ENCODE data around the gene THOC5. TPM values are rescaled to one million over a fixed set of nuclear protein-coding genes. Genes with fewer than 3 reads are reported as not detected.

THOC5 gene
- total and polyA plus RNA-seq, 9 donors = 26.2 to 51.6 (median 33.5) TPM

DNA sequence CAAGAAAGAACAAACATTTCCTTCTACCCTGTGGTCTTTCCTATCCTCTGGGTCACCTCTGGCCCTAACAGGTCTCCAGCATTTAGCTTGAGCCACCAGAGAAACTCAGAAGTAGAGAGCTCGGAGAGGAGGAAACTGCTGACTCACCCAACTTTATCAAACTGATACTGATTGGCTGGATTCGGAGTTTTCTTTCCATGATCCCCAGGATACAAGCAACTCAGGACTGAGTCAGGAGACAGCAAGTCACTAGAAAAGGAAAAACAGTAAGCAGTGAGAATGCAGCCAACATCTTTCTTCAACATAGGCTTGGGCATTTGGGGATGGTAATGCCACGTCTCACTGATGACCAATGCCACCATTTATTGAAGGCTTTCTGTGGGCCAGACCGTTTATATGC is 32.7 kb downstream of the THOC5 start:
- Histone ChIP-seq H3K4me1 (ENCODE audit: insufficient read depth) (no peaks in the 10 kb centered on the region), H3K27ac (no peak overlapping the region), H3K4me3 (no peak overlapping the region), H3K36me3 (no peaks in the 10 kb centered on the region), H3K9me3 (no peaks in the 10 kb centered on the region), H3K27me3 (no peaks in the 10 kb centered on the region)
- DNase-seq = no peak
- 54 to 68% (median 67%) methylated on average over 4 of the region's 4 CpGs for WGBS, 3 donors
- TF ChIP-seq EP300 (IDR thresholded peaks at IDR 0.05) = no peak
- TF ChIP-seq POLR2A (IDR thresholded peaks at IDR 0.05) = no peak
- TF ChIP-seq, protein P1, sequence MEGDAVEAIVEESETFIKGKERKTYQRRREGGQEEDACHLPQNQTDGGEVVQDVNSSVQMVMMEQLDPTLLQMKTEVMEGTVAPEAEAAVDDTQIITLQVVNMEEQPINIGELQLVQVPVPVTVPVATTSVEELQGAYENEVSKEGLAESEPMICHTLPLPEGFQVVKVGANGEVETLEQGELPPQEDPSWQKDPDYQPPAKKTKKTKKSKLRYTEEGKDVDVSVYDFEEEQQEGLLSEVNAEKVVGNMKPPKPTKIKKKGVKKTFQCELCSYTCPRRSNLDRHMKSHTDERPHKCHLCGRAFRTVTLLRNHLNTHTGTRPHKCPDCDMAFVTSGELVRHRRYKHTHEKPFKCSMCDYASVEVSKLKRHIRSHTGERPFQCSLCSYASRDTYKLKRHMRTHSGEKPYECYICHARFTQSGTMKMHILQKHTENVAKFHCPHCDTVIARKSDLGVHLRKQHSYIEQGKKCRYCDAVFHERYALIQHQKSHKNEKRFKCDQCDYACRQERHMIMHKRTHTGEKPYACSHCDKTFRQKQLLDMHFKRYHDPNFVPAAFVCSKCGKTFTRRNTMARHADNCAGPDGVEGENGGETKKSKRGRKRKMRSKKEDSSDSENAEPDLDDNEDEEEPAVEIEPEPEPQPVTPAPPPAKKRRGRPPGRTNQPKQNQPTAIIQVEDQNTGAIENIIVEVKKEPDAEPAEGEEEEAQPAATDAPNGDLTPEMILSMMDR (IDR thresholded peaks at IDR 0.05) = no peak
- intact Hi-C loops (cut with DNase I) = loop anchor here in 1 of 4 donors (10.0 kb wide), 1 partner anchor 126 kb away; no protein-coding TSS in a partner anchor

- TF ChIP-seq, protein P1 (IDR thresholded peaks at IDR 0.05) = no peak
- no peak for TF ChIP-seq EP300 (IDR thresholded peaks at IDR 0.05)
- TF ChIP-seq POLR2A (IDR thresholded peaks at IDR 0.05) = no peak
- intact Hi-C loops (cut with DNase I) = loop anchor here in 2 of 4 donors (10.0 kb wide), 1 partner anchor 125 kb away; no protein-coding TSS in a partner anchor
Measured at GRCh38 chr22:29519996-29520395, 33.6 kb downstream of the THOC5 start.

GRCh38 chr22:29518427-29518826 is 35.1 kb downstream of the THOC5 start:
- TF ChIP-seq, protein P1 (IDR thresholded peaks at IDR 0.05) = no peak
- TF ChIP-seq EP300 (IDR thresholded peaks at IDR 0.05) (no peak), POLR2A (IDR thresholded peaks at IDR 0.05) (no peak)
- H3K9me3 ChIP-seq = no peaks in the 10 kb centered on the region
- DNase-seq = no peak
- intact Hi-C loops (cut with DNase I) = loop anchor here in 1 of 4 donors (10.0 kb wide), 1 partner anchor 124 kb away; no protein-coding TSS in a partner anchor
- no peak overlapping the region for H3K27ac ChIP-seq
- H3K4me3 ChIP-seq = no peak overlapping the region
- whole genome bisulfite sequencing, 3 donors = 88 to 92% (median 91%) methylated on average over 4 to 5 of the region's 5 CpGs
- no peaks in the 10 kb centered on the region for H3K4me1 ChIP-seq (ENCODE audit: insufficient read depth)
- no peaks in the 10 kb centered on the region for H3K36me3 ChIP-seq
- no peaks in the 10 kb centered on the region for H3K27me3 ChIP-seq

More at GRCh38 chr22:29519996-29520395, 33.6 kb downstream of the THOC5 start:
- Histone ChIP-seq H3K27me3 (no peaks in the 10 kb centered on the region), H3K36me3 (no peaks in the 10 kb centered on the region), H3K4me3 (no peak overlapping the region), H3K27ac (no peak overlapping the region), H3K9me3 (no peaks in the 10 kb centered on the region), H3K4me1 (ENCODE audit: insufficient read depth) (no peaks in the 10 kb centered on the region)
- 89 to 100% (median 93%) methylated on average over 1 of the region's 1 CpG for WGBS, 3 donors
- DNase-seq = no peak

GRCh38 chr22:29517215-29517908 is 36.2 kb downstream of the THOC5 start:
- TF ChIP-seq EP300 (IDR thresholded peaks at IDR 0.05) (no peak), POLR2A (IDR thresholded peaks at IDR 0.05) (no peak)
- TF ChIP-seq, protein P1 (IDR thresholded peaks at IDR 0.05) = no peak
- no peaks in the 10 kb centered on the region for H3K9me3 ChIP-seq
- no peak overlapping the region for H3K27ac ChIP-seq
- 56 to 72% (median 67%) methylated on average over 5 of the region's 5 CpGs for WGBS, 3 donors
- H3K27me3 ChIP-seq = no peaks in the 10 kb centered on the region
- H3K4me1 ChIP-seq (ENCODE audit: insufficient read depth) = no peaks in the 10 kb centered on the region
- DNase-seq = no peak
- no peaks in the 10 kb centered on the region for H3K36me3 ChIP-seq
- intact Hi-C loops (cut with DNase I) = loop anchor here in 1 of 4 donors (10.0 kb wide), 1 partner anchor 123 kb away; no protein-coding TSS in a partner anchor
- H3K4me3 ChIP-seq = no peak overlapping the region
